Measurements from ENCODE around the gene SSTR5.

Gene SSTR5

GRCh38 chr16:1049976-1050247 is 22.6 kb upstream of the SSTR5 start:
- no peaks in the 10 kb centered on the region for H3K79me2 ChIP-seq
- no peak overlapping the region for H3K4me2 ChIP-seq (ENCODE audit: low read length)
- no peaks in the 10 kb centered on the region for H3K36me3 ChIP-seq (ENCODE audit: control insufficient read depth, insufficient read depth, low read length)
- H3K9me3 ChIP-seq (ENCODE audit: control insufficient read depth, low read length), result no peaks in the 10 kb centered on the region
- no peaks in the 10 kb centered on the region for H3K27me3 ChIP-seq (ENCODE audit: control insufficient read depth, insufficient read depth, low read length)
- H3K4me3 ChIP-seq (ENCODE audit: low read depth, low read length), result no peak overlapping the region
- TF ChIP-seq CTCF (IDR thresholded peaks at IDR 0.05), result no peak
- H3K9ac ChIP-seq, result no peak overlapping the region
- no peak overlapping the region for H3K27ac ChIP-seq
- H2AFZ ChIP-seq, result no peak overlapping the region
- H3K4me1 ChIP-seq, result no peaks in the 10 kb centered on the region

GRCh38 chr16:1050516-1050915 is 22.0 kb upstream of the SSTR5 start:
- no peak overlapping the region for H3K27ac ChIP-seq
- no peak overlapping the region for H2AFZ ChIP-seq
- H3K27me3 ChIP-seq (ENCODE audit: control insufficient read depth, insufficient read depth, low read length), result no peaks in the 10 kb centered on the region

GRCh38 chr16:1050921-1051320 is 21.6 kb upstream of the SSTR5 start:
- no peak overlapping the region for H3K27ac ChIP-seq
- H3K79me2 ChIP-seq, result no peaks in the 10 kb centered on the region
- no peak for TF ChIP-seq CTCF (IDR thresholded peaks at IDR 0.05)
- H3K27me3 ChIP-seq (ENCODE audit: control insufficient read depth, insufficient read depth, low read length), result no peaks in the 10 kb centered on the region
- H3K9ac ChIP-seq, result no peak overlapping the region
- H3K36me3 ChIP-seq (ENCODE audit: control insufficient read depth, insufficient read depth, low read length), result no peaks in the 10 kb centered on the region
- H3K4me2 ChIP-seq (ENCODE audit: low read length), result no peak overlapping the region
- H2AFZ ChIP-seq, result no peak overlapping the region
- no peaks in the 10 kb centered on the region for H3K4me1 ChIP-seq
- no peaks in the 10 kb centered on the region for H3K9me3 ChIP-seq (ENCODE audit: control insufficient read depth, low read length)
- H3K4me3 ChIP-seq (ENCODE audit: low read depth, low read length), result no peak overlapping the region

More at GRCh38 chr16:1050516-1050915, 22.0 kb upstream of the SSTR5 start:
- H3K4me3 ChIP-seq (ENCODE audit: low read depth, low read length), result no peak overlapping the region
- H3K79me2 ChIP-seq, result no peaks in the 10 kb centered on the region
- H3K4me2 ChIP-seq (ENCODE audit: low read length), result no peak overlapping the region
- no peaks in the 10 kb centered on the region for H3K9me3 ChIP-seq (ENCODE audit: control insufficient read depth, low read length)
- TF ChIP-seq CTCF (IDR thresholded peaks at IDR 0.05), result no peak
- no peaks in the 10 kb centered on the region for H3K4me1 ChIP-seq
- no peaks in the 10 kb centered on the region for H3K36me3 ChIP-seq (ENCODE audit: control insufficient read depth, insufficient read depth, low read length)
- no peak overlapping the region for H3K9ac ChIP-seq

- Histone ChIP-seq H3K27ac (no peak overlapping the region), H3K4me3 (ENCODE audit: low read depth, low read length) (no peak overlapping the region), H3K9me3 (ENCODE audit: control insufficient read depth, low read length) (no peaks in the 10 kb centered on the region), H3K36me3 (ENCODE audit: control insufficient read depth, insufficient read depth, low read length) (no peaks in the 10 kb centered on the region), H3K9ac (no peak overlapping the region), H3K27me3 (ENCODE audit: control insufficient read depth, insufficient read depth, low read length) (no peaks in the 10 kb centered on the region), H3K79me2 (no peaks in the 10 kb centered on the region), H2AFZ (no peak overlapping the region), H3K4me1 (no peaks in the 10 kb centered on the region), H3K4me2 (ENCODE audit: low read length) (no peak overlapping the region)
- TF ChIP-seq CTCF (IDR thresholded peaks at IDR 0.05), result no peak
Measured at GRCh38 chr16:1051446-1051845, 21.1 kb upstream of the SSTR5 start.

- Histone ChIP-seq H3K9ac (no peak overlapping the region), H3K27me3 (ENCODE audit: control insufficient read depth, insufficient read depth, low read length) (no peaks in the 10 kb centered on the region), H3K36me3 (ENCODE audit: control insufficient read depth, insufficient read depth, low read length) (no peaks in the 10 kb centered on the region), H3K4me1 (no peaks in the 10 kb centered on the region), H3K27ac (no peak overlapping the region), H3K79me2 (no peaks in the 10 kb centered on the region), H2AFZ (no peak overlapping the region), H3K9me3 (ENCODE audit: control insufficient read depth, low read length) (no peaks in the 10 kb centered on the region), H3K4me3 (ENCODE audit: low read depth, low read length) (no peak overlapping the region), H3K4me2 (ENCODE audit: low read length) (no peak overlapping the region)
- no peak for TF ChIP-seq CTCF (IDR thresholded peaks at IDR 0.05)
Measured at GRCh38 chr16:1052721-1053120, 19.8 kb upstream of the SSTR5 start.

All from parathyroid adenoma (tissue), 2 donors.